ENCODE data around the gene DNAJC19.
"Not testable (repeated sequence)": the region's sequence is repeated elsewhere in the genome, so short reads cannot be mapped to it uniquely, and the experiment has no call there.

Gene DNAJC19

GRCh38 chr3:180989291-180990163 is at the start of gene DNAJC19:
TSS of gene DNAJC19 (minus strand) at chr3:180989736. CDS start at chr3:180989602, 134 bp downstream.
- peak; percentile 95 for DNase-seq (ENCODE audit: low spot score)

GRCh38 chr3:181030948-181031347 is 41.4 kb upstream of the DNAJC19 start:
- DNase-seq (ENCODE audit: low spot score) = no peak

GRCh38 chr3:181025204-181025603 is 35.7 kb upstream of the DNAJC19 start:
- no peak for DNase-seq (ENCODE audit: low spot score)

- DNase-seq (ENCODE audit: low spot score) = no peak
These were observed 28.2 kb upstream of the DNAJC19 start for GRCh38 chr3:181017690-181018089.

GRCh38 chr3:181009225-181009624 is 19.7 kb upstream of the DNAJC19 start:
- no peak for DNase-seq (ENCODE audit: low spot score)

- no peak for DNase-seq (ENCODE audit: low spot score)
These were observed 19.3 kb upstream of the DNAJC19 start for GRCh38 chr3:181008796-181009195.

- no peak for DNase-seq (ENCODE audit: low spot score)
These were observed 17.7 kb upstream of the DNAJC19 start for GRCh38 chr3:181007262-181007661.

- DNase-seq (ENCODE audit: low spot score) = no peak
These were observed 17.0 kb upstream of the DNAJC19 start for GRCh38 chr3:181006541-181006940.

GRCh38 chr3:181003469-181003868 is 13.9 kb upstream of the DNAJC19 start:
- DNase-seq (ENCODE audit: low spot score) = not testable (repeated sequence)

GRCh38 chr3:181002331-181002730 is 12.8 kb upstream of the DNAJC19 start:
- not testable (repeated sequence) for DNase-seq (ENCODE audit: low spot score)

- no peak for DNase-seq (ENCODE audit: low spot score)
These were observed 6.9 kb upstream of the DNAJC19 start for GRCh38 chr3:180996415-180996932.

GRCh38 chr3:180990505-180990904 is 969 bp upstream of the DNAJC19 start:
- DNase-seq (ENCODE audit: low spot score) = no peak

- DNase-seq (ENCODE audit: low spot score) = no peak
These were observed 2.2 kb downstream of the DNAJC19 start for GRCh38 chr3:180987344-180987743.

GRCh38 chr3:180986366-180986765 is 3.2 kb downstream of the DNAJC19 start:
- DNase-seq (ENCODE audit: low spot score) = not testable (repeated sequence)

- DNase-seq (ENCODE audit: low spot score) = no peak
These were observed 6.4 kb downstream of the DNAJC19 start for GRCh38 chr3:180983136-180983535.

- no peak for DNase-seq (ENCODE audit: low spot score)
These were observed 7.6 kb downstream of the DNAJC19 start for GRCh38 chr3:180981912-180982311.

- DNase-seq (ENCODE audit: low spot score) = no peak
These were observed 8.9 kb downstream of the DNAJC19 start for GRCh38 chr3:180980611-180981010.

- no peak for DNase-seq (ENCODE audit: low spot score)
These were observed 9.6 kb downstream of the DNAJC19 start for GRCh38 chr3:180979961-180980360.

- no peak for DNase-seq (ENCODE audit: low spot score)
These were observed 12.0 kb downstream of the DNAJC19 start for GRCh38 chr3:180977498-180977897.

GRCh38 chr3:180974286-180974685 is 15.2 kb downstream of the DNAJC19 start:
- DNase-seq (ENCODE audit: low spot score) = no peak

GRCh38 chr3:180973543-180973942 is 16.0 kb downstream of the DNAJC19 start:
- no peak for DNase-seq (ENCODE audit: low spot score)

- no peak for DNase-seq (ENCODE audit: low spot score)
These were observed 18.6 kb downstream of the DNAJC19 start for GRCh38 chr3:180970931-180971330.

- no peak for DNase-seq (ENCODE audit: low spot score)
These were observed 27.0 kb downstream of the DNAJC19 start for GRCh38 chr3:180962530-180962929.

GRCh38 chr3:180961552-180961951 is 28.0 kb downstream of the DNAJC19 start:
- no peak for DNase-seq (ENCODE audit: low spot score)

Measured in ecto neural progenitor cell (in vitro differentiated cells).